ENCODE data around the gene GPR149.

Gene GPR149

GRCh38 chr3:154310840-154311239, 119.2 kb downstream of the GPR149 start:
- Histone ChIP-seq H3F3A (ENCODE audit: insufficient read depth) (peaks cover 6% of the 10 kb centered on the region; the same call in 1 of the 2 replicates), H2AFZ (ENCODE audit: low read depth, low read length, severe bottlenecking) (no peak overlapping the region), H3K4me2 (ENCODE audit: low read depth, low read length, poor library complexity, severe bottlenecking) (no peak overlapping the region), H3K27me3 (ENCODE audit: low read length) (no peaks in the 10 kb centered on the region), H3K4me3 (ENCODE audit: insufficient read depth, low read length, poor library complexity, severe bottlenecking) (no peak overlapping the region), H3K9me3 (ENCODE audit: insufficient read depth, low read length) (no peaks in the 10 kb centered on the region), H3K79me2 (ENCODE audit: insufficient read depth, low read length) (peaks cover 17% of the 10 kb centered on the region; the same call in 1 of the 2 replicates), H3K9ac (ENCODE audit: low read length) (no peak overlapping the region), H4K20me1 (ENCODE audit: low read depth, low read length) (peaks cover 2% of the 10 kb centered on the region; the same call in 1 of the 2 replicates), H3K9me2 (replicated peaks; ENCODE audit: insufficient read depth, low read length) (no peaks in the 10 kb centered on the region), H3K27ac (ENCODE audit: low read depth, low read length) (no peak overlapping the region), H3K36me3 (ENCODE audit: low read length) (peaks cover 72% of the 10 kb centered on the region)
- TF ChIP-seq EZH2phosphoT487 (conservative IDR thresholded peaks at IDR 0.05; ENCODE audit: low read length), result no peak
- no peak for TF ChIP-seq CTCF (IDR thresholded peaks at IDR 0.05; ENCODE audit: insufficient read depth, low read length, poor library complexity, severe bottlenecking)

- H3K36me3 ChIP-seq (ENCODE audit: low read length), result peaks cover 83% of the 10 kb centered on the region
These were observed 122.6 kb downstream of the GPR149 start for GRCh38 chr3:154307363-154307762.

GRCh38 chr3:154304936-154305335, 125.1 kb downstream of the GPR149 start:
- peaks cover 89% of the 10 kb centered on the region for H3K36me3 ChIP-seq (ENCODE audit: low read length)
- no peak for TF ChIP-seq CTCF (IDR thresholded peaks at IDR 0.05; ENCODE audit: insufficient read depth, low read length, poor library complexity, severe bottlenecking)
- TF ChIP-seq EZH2phosphoT487 (conservative IDR thresholded peaks at IDR 0.05; ENCODE audit: low read length), result no peak

More at GRCh38 chr3:154307363-154307762, 122.6 kb downstream of the GPR149 start:
- Histone ChIP-seq H3K4me3 (ENCODE audit: insufficient read depth, low read length, poor library complexity, severe bottlenecking) (no peak overlapping the region), H3K9me2 (replicated peaks; ENCODE audit: insufficient read depth, low read length) (no peaks in the 10 kb centered on the region), H3K4me2 (ENCODE audit: low read depth, low read length, poor library complexity, severe bottlenecking) (no peak overlapping the region), H3K9me3 (ENCODE audit: insufficient read depth, low read length) (no peaks in the 10 kb centered on the region), H3K9ac (ENCODE audit: low read length) (no peak overlapping the region), H4K20me1 (ENCODE audit: low read depth, low read length) (no peaks in the 10 kb centered on the region; the same call in 1 of the 2 replicates), H2AFZ (ENCODE audit: low read depth, low read length, severe bottlenecking) (no peak overlapping the region), H3F3A (ENCODE audit: insufficient read depth) (peaks cover 6% of the 10 kb centered on the region; the same call in 1 of the 2 replicates), H3K27me3 (ENCODE audit: low read length) (no peaks in the 10 kb centered on the region), H3K27ac (ENCODE audit: low read depth, low read length) (no peak overlapping the region), H3K79me2 (ENCODE audit: insufficient read depth, low read length) (0 out of 2 replicates have a peak, but pooled peaks cover 3% of the 10 kb centered on the region)
- no peak for TF ChIP-seq CTCF (IDR thresholded peaks at IDR 0.05; ENCODE audit: insufficient read depth, low read length, poor library complexity, severe bottlenecking)
- no peak for TF ChIP-seq EZH2phosphoT487 (conservative IDR thresholded peaks at IDR 0.05; ENCODE audit: low read length)

More at GRCh38 chr3:154304936-154305335, 125.1 kb downstream of the GPR149 start:
- H3K9me2 ChIP-seq (replicated peaks; ENCODE audit: insufficient read depth, low read length), result no peaks in the 10 kb centered on the region
- 0 out of 2 replicates have a peak, but pooled peaks cover 3% of the 10 kb centered on the region for H3K79me2 ChIP-seq (ENCODE audit: insufficient read depth, low read length)
- no peaks in the 10 kb centered on the region; the same call in 1 of the 2 replicates for H4K20me1 ChIP-seq (ENCODE audit: low read depth, low read length)
- no peak overlapping the region for H3K9ac ChIP-seq (ENCODE audit: low read length)
- no peak overlapping the region for H3K4me2 ChIP-seq (ENCODE audit: low read depth, low read length, poor library complexity, severe bottlenecking)
- no peak overlapping the region for H2AFZ ChIP-seq (ENCODE audit: low read depth, low read length, severe bottlenecking)
- H3K27ac ChIP-seq (ENCODE audit: low read depth, low read length), result no peak overlapping the region
- peaks cover 7% of the 10 kb centered on the region; the same call in 1 of the 2 replicates for H3F3A ChIP-seq (ENCODE audit: insufficient read depth)
- H3K4me3 ChIP-seq (ENCODE audit: insufficient read depth, low read length, poor library complexity, severe bottlenecking), result no peak overlapping the region
- H3K9me3 ChIP-seq (ENCODE audit: insufficient read depth, low read length), result no peaks in the 10 kb centered on the region
- H3K27me3 ChIP-seq (ENCODE audit: low read length), result no peaks in the 10 kb centered on the region

Measured in SU-DHL-6 (cell line).